ENCODE measurements around the gene SH3BP1.

DNA sequence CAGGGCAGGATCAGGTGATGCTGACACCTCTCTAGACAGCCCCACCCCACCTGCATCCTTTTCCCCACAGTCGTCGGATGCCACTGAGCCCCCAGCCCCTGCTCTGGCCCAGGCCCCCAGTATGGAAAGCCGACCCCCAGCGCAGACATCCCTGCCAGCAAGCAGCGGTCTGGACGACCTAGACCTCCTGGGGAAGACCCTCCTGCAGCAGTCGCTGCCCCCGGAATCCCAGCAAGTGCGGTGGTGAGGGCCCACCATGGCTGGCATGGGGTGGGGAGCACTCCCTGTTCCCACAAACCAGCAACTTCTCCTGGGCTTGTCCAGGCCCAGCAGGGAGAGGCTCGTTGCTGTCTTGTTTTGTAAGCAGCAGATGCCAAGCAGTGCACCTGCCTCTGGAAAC lies 9.5 kb upstream of the SH3BP1 start:
- TF ChIP-seq BHLHE40 (IDR thresholded peaks at IDR 0.05; ENCODE audit: low read length) (no peak), MAFK (conservative IDR thresholded peaks at IDR 0.05 in 1 of 2, IDR thresholded peaks at IDR 0.05 in 1 of 2; ENCODE audit: low read length in 2 of 2) (no peak)

All from HepG2 (cell line).